H1 (cell line): ENCODE results near the gene OASL.

ENCODE experiments used
- JUN ChIP-seq: IDR thresholded peaks from 2 replicates; pipeline ENCODE4 v1.6.1; 2011; ENCODE audit warnings: low read depth, mild to moderate bottlenecking, improper control_type of control experiment, low read length
- RFX5 ChIP-seq: IDR thresholded peaks from 2 replicates; pipeline ENCODE4 v1.6.1; 2011; ENCODE audit warnings: low read depth, low read length, improper control_type of control experiment, borderline replicate concordance
- TAF1 ChIP-seq: IDR thresholded peaks from 2 replicates; pipeline ENCODE4 v1.6.1; 2011; ENCODE audit warnings: mild to moderate bottlenecking, low read depth, low read length
- TF ChIP-seq, protein P1 (sequence below), 3 experiments: IDR thresholded peaks; 1 replicate in 2 of 3; 2 replicates in 1 of 3; pipeline versions ENCODE4 v1.5.1 to v1.6.1; 2011; ENCODE audit warnings: low read length in 3 of 3, mild to moderate bottlenecking in 3 of 3, inconsistent platforms in 2 of 3, low read depth in 1 of 3, moderate library complexity in 1 of 3; ENCODE audit not compliant: insufficient read depth in 1 of 3; ENCODE audit errors: control extremely low read depth in 1 of 3

DNA sequence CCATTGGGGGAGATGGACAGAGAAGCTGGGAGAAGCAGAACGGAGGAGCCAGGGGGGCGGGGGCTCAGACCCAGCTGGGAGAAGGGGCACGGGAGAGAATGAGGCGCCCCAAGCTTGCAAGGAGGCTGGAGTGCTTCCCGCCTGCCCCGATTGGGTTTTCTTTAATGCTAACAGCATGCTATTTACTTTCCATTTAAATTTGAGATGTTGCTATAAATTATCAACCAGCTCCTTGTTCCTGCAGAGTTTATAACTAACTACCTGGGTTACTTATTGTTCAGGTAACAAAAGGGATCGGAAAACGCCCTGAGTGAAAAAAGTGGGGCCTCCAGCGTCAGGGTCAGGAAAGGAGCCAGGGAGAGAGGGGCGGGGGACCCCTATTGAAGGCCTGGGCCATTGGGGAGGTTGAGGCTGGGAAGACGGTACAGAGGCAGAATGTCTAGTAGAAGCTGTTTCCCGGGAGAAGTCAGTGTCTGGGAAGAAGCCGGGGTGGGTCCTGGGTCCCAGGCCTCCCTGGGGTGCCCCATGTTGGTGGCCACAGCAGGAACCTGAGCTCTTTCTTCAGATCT, 58.2 kb downstream of the OASL start:
- TF ChIP-seq JUN (no peak), RFX5 (no peak), TAF1 (no peak)
- TF ChIP-seq, protein P1, sequence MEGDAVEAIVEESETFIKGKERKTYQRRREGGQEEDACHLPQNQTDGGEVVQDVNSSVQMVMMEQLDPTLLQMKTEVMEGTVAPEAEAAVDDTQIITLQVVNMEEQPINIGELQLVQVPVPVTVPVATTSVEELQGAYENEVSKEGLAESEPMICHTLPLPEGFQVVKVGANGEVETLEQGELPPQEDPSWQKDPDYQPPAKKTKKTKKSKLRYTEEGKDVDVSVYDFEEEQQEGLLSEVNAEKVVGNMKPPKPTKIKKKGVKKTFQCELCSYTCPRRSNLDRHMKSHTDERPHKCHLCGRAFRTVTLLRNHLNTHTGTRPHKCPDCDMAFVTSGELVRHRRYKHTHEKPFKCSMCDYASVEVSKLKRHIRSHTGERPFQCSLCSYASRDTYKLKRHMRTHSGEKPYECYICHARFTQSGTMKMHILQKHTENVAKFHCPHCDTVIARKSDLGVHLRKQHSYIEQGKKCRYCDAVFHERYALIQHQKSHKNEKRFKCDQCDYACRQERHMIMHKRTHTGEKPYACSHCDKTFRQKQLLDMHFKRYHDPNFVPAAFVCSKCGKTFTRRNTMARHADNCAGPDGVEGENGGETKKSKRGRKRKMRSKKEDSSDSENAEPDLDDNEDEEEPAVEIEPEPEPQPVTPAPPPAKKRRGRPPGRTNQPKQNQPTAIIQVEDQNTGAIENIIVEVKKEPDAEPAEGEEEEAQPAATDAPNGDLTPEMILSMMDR (IDR thresholded peaks at IDR 0.05; ENCODE audit: control extremely low read depth in 1 of 3, insufficient read depth in 1 of 3, low read depth in 1 of 3, low read length in 3 of 3), result no peak
